ENCODE results near the gene POLG. TPM values are rescaled to one million over a fixed set of nuclear protein-coding genes. Genes with fewer than 3 reads are reported as not detected.

POLG gene
- total and polyA plus RNA-seq, 2 of the 4 experiments (the other 2 are of a cell fraction) = 19.9 to 30.6 TPM

GRCh38 chr15:89342840-89343239, 8.2 kb upstream of the POLG start:
- Histone ChIP-seq H4K8ac (ENCODE audit: low read depth in 2 of 2, low read length in 2 of 2) (no peak overlapping the region), H2BK5ac (ENCODE audit: low read depth, low read length, poor library complexity, severe bottlenecking) (no peak overlapping the region), H3K14ac (replicated peaks; ENCODE audit: low read depth, low read length) (no peak overlapping the region), H3K9me1 (ENCODE audit: insufficient read depth, low read length) (no peaks in the 10 kb centered on the region), H2BK120ac (ENCODE audit: low read depth, low read length) (no peak overlapping the region), H3K4me1 (ENCODE audit: control insufficient read depth, insufficient read depth, low read length) (no peaks in the 10 kb centered on the region), H4K5ac (ENCODE audit: low read depth, low read length) (no peak overlapping the region), H4K91ac (ENCODE audit: insufficient read depth, low read depth, low read length) (no peak overlapping the region), H3K56ac (ENCODE audit: extremely low read depth, insufficient read depth, low read length) (no peak overlapping the region), H4K20me1 (ENCODE audit: insufficient read depth, low read length) (no peaks in the 10 kb centered on the region), H2BK15ac (ENCODE audit: low read depth, low read length) (no peak overlapping the region), H3K9me3 (ENCODE audit: control insufficient read depth, insufficient read depth, low read length) (no peaks in the 10 kb centered on the region), H3K4me2 (ENCODE audit: low read depth, low read length) (no peak overlapping the region), H3K27ac (ENCODE audit: insufficient read depth, low read length) (no peak overlapping the region), H2AK9ac (replicated peaks; ENCODE audit: low read depth, low read length, poor library complexity) (no peak overlapping the region), H3K4ac (ENCODE audit: low read depth, low read length) (no peak overlapping the region), H3K23ac (ENCODE audit: low read depth, low read length) (no peak overlapping the region), H3K27me3 (ENCODE audit: control insufficient read depth, insufficient read depth, low read length) (peaks cover 50% of the 10 kb centered on the region), H3K79me1 (ENCODE audit: low read depth in 1 of 2, low read length in 2 of 2) (no peaks in the 10 kb centered on the region), H2BK20ac (ENCODE audit: low read depth, low read length) (no peak overlapping the region), H3K9ac (ENCODE audit: low read depth, low read length) (no peak overlapping the region), H3K18ac (ENCODE audit: low read depth, low read length) (no peak overlapping the region), H3K4me3 (ENCODE audit: insufficient read depth, low read depth, low read length) (no peak overlapping the region), H2AK5ac (ENCODE audit: low read depth, low read length) (no peak overlapping the region), H2AFZ (replicated peaks; ENCODE audit: low read length, poor library complexity) (no peak overlapping the region), H3K36me3 (ENCODE audit: control insufficient read depth, insufficient read depth, low read length) (no peaks in the 10 kb centered on the region)
- DNase-seq (no peak), ATAC-seq (ENCODE audit: low read depth) (no peak)
- CTCF ChIA-PET = no interaction called here
- TF ChIP-seq, protein P1, sequence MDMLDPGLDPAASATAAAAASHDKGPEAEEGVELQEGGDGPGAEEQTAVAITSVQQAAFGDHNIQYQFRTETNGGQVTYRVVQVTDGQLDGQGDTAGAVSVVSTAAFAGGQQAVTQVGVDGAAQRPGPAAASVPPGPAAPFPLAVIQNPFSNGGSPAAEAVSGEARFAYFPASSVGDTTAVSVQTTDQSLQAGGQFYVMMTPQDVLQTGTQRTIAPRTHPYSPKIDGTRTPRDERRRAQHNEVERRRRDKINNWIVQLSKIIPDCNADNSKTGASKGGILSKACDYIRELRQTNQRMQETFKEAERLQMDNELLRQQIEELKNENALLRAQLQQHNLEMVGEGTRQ (IDR thresholded peaks at IDR 0.05; ENCODE audit: low read depth, low read length) = no peak
- no peak for TF ChIP-seq CTCF (conservative IDR thresholded peaks at IDR 0.05; ENCODE audit: low read depth, low read length)
- TF ChIP-seq RCOR1 (IDR thresholded peaks at IDR 0.05; ENCODE audit: insufficient replicate concordance, low read length) = no peak
- TF ChIP-seq, protein P2, sequence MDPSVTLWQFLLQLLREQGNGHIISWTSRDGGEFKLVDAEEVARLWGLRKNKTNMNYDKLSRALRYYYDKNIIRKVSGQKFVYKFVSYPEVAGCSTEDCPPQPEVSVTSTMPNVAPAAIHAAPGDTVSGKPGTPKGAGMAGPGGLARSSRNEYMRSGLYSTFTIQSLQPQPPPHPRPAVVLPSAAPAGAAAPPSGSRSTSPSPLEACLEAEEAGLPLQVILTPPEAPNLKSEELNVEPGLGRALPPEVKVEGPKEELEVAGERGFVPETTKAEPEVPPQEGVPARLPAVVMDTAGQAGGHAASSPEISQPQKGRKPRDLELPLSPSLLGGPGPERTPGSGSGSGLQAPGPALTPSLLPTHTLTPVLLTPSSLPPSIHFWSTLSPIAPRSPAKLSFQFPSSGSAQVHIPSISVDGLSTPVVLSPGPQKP (IDR thresholded peaks at IDR 0.05; ENCODE audit: borderline replicate concordance, low read depth, low read length) = no peak
- no peak for TF ChIP-seq MAFK (IDR thresholded peaks at IDR 0.05; ENCODE audit: low read depth, low read length)
- TF ChIP-seq SMC3 (IDR thresholded peaks at IDR 0.05; ENCODE audit: low read depth, low read length) = no peak
- TF ChIP-seq MAZ (IDR thresholded peaks at IDR 0.05; ENCODE audit: borderline replicate concordance, low read depth, low read length) = no peak
- TF ChIP-seq BHLHE40 (IDR thresholded peaks at IDR 0.05; ENCODE audit: low read depth, low read length) = no peak
- TF ChIP-seq MXI1 (IDR thresholded peaks at IDR 0.05; ENCODE audit: borderline replicate concordance, low read depth, low read length) = no peak
- no peak for TF ChIP-seq FOS (IDR thresholded peaks at IDR 0.05; ENCODE audit: low read depth, low read length)
- TF ChIP-seq RFX5 (IDR thresholded peaks at IDR 0.05; ENCODE audit: low read depth, low read length) = no peak
- no peak for TF ChIP-seq CEBPB (IDR thresholded peaks at IDR 0.05; ENCODE audit: low read depth, low read length)
- TF ChIP-seq POLR2A (IDR thresholded peaks at IDR 0.05; ENCODE audit: low read depth, low read length) = no peak
- no peak for TF ChIP-seq CHD1 (IDR thresholded peaks at IDR 0.05; ENCODE audit: low read depth, low read length)
- no peak for TF ChIP-seq RAD21 (IDR thresholded peaks at IDR 0.05; ENCODE audit: low read length)
- no peak for TF ChIP-seq NFE2L2 (IDR thresholded peaks at IDR 0.05; ENCODE audit: low read depth, low read length)
- intact Hi-C loops (cut with micrococcal nuclease) (no loop called here), dilution Hi-C loops (cut with HindIII; ENCODE audit: low sequenced_read_pairs, unreplicated experiment) (no loop called here), in situ Hi-C loops (cut with MboI; ENCODE audit: low sequenced_read_pairs) (no loop called here)
- POLR2A ChIA-PET (ENCODE audit: unreplicated experiment) = no interaction called here
- WGBS, 2 experiments (ENCODE audit: extremely low coverage in 2 of 2, insufficient read length in 1 of 2) = 45% methylated on average over 2 of the region's 3 CpGs; no CpG with 5 or more reads in 1 of the 2 experiments
- BruUV-seq (replicated peaks) = no TSS peak

All from IMR-90 (cell line).